Osteocyte (in vitro differentiated cells): Measurements from ENCODE around the gene KAZN. TPM values are rescaled to one million over a fixed set of nuclear protein-coding genes. Genes with fewer than 3 reads are reported as not detected.

Experiments
- DNase-seq: peaks from one replicate; pipeline ENCODE4 v3.0.0; 2021; ENCODE audit warnings: mixed read lengths; ENCODE audit not compliant: unreplicated experiment; ENCODE audit errors: extremely low spot score
- H3K27ac Mint-ChIP-seq: one replicate; pipeline ENCODE4 v1.8.0; 2021; ENCODE audit warnings: mild to moderate bottlenecking, mixed read lengths; ENCODE audit not compliant: unreplicated experiment
- H3K27me3 Mint-ChIP-seq: one replicate; pipeline ENCODE4 v1.8.0; 2021; ENCODE audit warnings: mixed read lengths; ENCODE audit not compliant: unreplicated experiment
- H3K36me3 Mint-ChIP-seq: one replicate; pipeline ENCODE4 v1.8.0; 2021; ENCODE audit warnings: mixed read lengths; ENCODE audit not compliant: unreplicated experiment
- H3K4me1 Mint-ChIP-seq: one replicate; pipeline ENCODE4 v1.8.0; 2021; ENCODE audit warnings: mixed read lengths; ENCODE audit not compliant: unreplicated experiment
- H3K4me3 Mint-ChIP-seq: one replicate; pipeline ENCODE4 v1.8.0; 2021; ENCODE audit warnings: mild to moderate bottlenecking, moderate library complexity, mixed read lengths; ENCODE audit not compliant: unreplicated experiment
- H3K9me3 Mint-ChIP-seq: one replicate; pipeline ENCODE4 v1.8.0; 2021; ENCODE audit warnings: mixed read lengths; ENCODE audit not compliant: unreplicated experiment
- CTCF ChIP-seq: fragments of 200-600 bp; sonication (generic); IDR thresholded peaks from 2 replicates; pipeline ENCODE4 v1.5.0; 2021; ENCODE audit warnings: antibody characterized with exemption, mild to moderate bottlenecking, moderate library complexity
- total RNA-seq: library from RNA; stranded (reverse); gene quantifications from 2 replicates; pipeline ENCODE4 v1.2.1, GENCODE V29; 2021

The KAZN gene
- total RNA-seq, 1 donor from 2014 or later = 47.1 TPM

GRCh38 chr1:14977338-14977931 lies 378.9 kb downstream of the KAZN start:
- peaks cover 4% of the 10 kb centered on the region for H3K9me3 Mint-ChIP-seq
- H3K27ac Mint-ChIP-seq = peak overlapping the region; percentile 50
- DNase-seq = no peak
- H3K4me3 Mint-ChIP-seq = no peak overlapping the region
- H3K27me3 Mint-ChIP-seq = no peaks in the 10 kb centered on the region
- TF ChIP-seq CTCF = no peak
- peaks cover 40% of the 10 kb centered on the region for H3K4me1 Mint-ChIP-seq
- H3K36me3 Mint-ChIP-seq = peaks cover 11% of the 10 kb centered on the region

GRCh38 chr1:14980621-14981218 lies 382.2 kb downstream of the KAZN start:
- DNase-seq = no peak
- Mint-ChIP-seq H3K36me3 (peaks cover 7% of the 10 kb centered on the region), H3K9me3 (no peaks in the 10 kb centered on the region), H3K4me1 (peaks cover 24% of the 10 kb centered on the region), H3K27me3 (no peaks in the 10 kb centered on the region), H3K4me3 (no peak overlapping the region), H3K27ac (peak overlapping the region; percentile 81)
- no peak for TF ChIP-seq CTCF

- peaks cover 3% of the 10 kb centered on the region for H3K36me3 Mint-ChIP-seq
- DNase-seq = no peak
- TF ChIP-seq CTCF = no peak
- H3K9me3 Mint-ChIP-seq = no peaks in the 10 kb centered on the region
- peaks cover 27% of the 10 kb centered on the region for H3K4me1 Mint-ChIP-seq
- no peak overlapping the region for H3K4me3 Mint-ChIP-seq
- no peak overlapping the region for H3K27ac Mint-ChIP-seq
- no peaks in the 10 kb centered on the region for H3K27me3 Mint-ChIP-seq
These were observed 383.5 kb downstream of the KAZN start for GRCh38 chr1:14982029-14982428.

GRCh38 chr1:14983277-14983676 lies 384.8 kb downstream of the KAZN start:
- Mint-ChIP-seq H3K27ac (no peak overlapping the region), H3K9me3 (no peaks in the 10 kb centered on the region), H3K4me1 (peaks cover 39% of the 10 kb centered on the region), H3K4me3 (no peak overlapping the region), H3K36me3 (no peaks in the 10 kb centered on the region), H3K27me3 (no peaks in the 10 kb centered on the region)
- TF ChIP-seq CTCF = no peak
- DNase-seq = no peak

- Mint-ChIP-seq H3K36me3 (no peaks in the 10 kb centered on the region), H3K27me3 (no peaks in the 10 kb centered on the region), H3K4me3 (no peak overlapping the region), H3K27ac (peak overlapping the region; percentile 75), H3K4me1 (peaks cover 40% of the 10 kb centered on the region), H3K9me3 (no peaks in the 10 kb centered on the region)
- DNase-seq = no peak
- TF ChIP-seq CTCF = no peak
These were observed 387.7 kb downstream of the KAZN start for GRCh38 chr1:14986168-14986567.
